HG03064 (cell line): ENCODE data around the gene PLA2G2E.

ENCODE experiments used
- ATAC-seq: cut with Tn5 transposase; IDR thresholded peaks from one replicate; pipeline ENCODE4 v1.9.1; 2021; ENCODE audit warnings: low read depth; ENCODE audit not compliant: unreplicated experiment

Gene PLA2G2E, protein sequence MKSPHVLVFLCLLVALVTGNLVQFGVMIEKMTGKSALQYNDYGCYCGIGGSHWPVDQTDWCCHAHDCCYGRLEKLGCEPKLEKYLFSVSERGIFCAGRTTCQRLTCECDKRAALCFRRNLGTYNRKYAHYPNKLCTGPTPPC

GRCh38 chr1:19923137-19923952, at the start of gene PLA2G2E:
PLA2G2E (minus strand) TSS chr1:19923617; CDS start chr1:19923559, 58 bp downstream.
- ATAC-seq: no peak

DNA sequence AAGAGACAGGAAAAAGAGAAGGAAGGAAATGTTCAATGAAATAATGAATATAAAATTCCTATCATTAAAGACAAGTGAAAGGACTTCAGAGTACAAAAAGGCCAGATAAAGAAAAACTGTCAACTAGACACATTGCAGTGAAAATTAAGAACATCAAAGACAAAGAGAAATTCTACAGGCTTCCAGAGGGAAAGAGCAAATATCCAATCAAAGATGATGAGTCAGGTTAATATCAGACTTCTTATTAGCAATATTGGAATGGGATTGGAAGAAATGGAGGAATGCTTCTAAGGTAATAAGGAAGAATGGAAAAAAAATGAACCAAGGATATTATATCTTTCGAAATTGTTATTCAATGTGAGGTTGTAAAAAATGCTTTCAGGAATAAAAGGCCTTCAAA, 48.2 kb upstream of the PLA2G2E start:
- ATAC-seq: no peak

GRCh38 chr1:19969898-19970660, 46.7 kb upstream of the PLA2G2E start:
- no peak for ATAC-seq

DNA sequence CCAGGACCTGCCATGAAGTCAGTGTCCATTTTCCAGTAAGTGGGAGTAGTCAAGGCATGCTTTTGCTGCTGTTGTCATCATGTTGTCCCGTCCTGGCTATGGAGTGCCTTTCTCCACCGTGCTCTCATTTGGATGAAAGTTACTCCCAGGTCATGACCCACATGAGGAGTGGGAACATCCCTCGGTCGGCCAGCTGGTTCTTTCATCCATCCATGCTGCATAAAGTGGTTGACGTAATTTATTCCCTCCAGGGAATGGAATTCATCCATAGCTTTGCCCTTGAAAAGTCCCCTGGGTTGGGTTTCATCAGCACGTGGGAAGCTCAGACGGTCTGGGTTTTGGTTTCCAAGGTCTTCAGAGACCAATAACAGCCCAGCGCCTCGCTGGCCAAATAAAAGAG, 44.4 kb upstream of the PLA2G2E start:
- no peak for ATAC-seq

- ATAC-seq: no peak
These were observed 41.1 kb upstream of the PLA2G2E start for GRCh38 chr1:19964542-19964941.

GRCh38 chr1:19963636-19964035, 40.2 kb upstream of the PLA2G2E start:
- ATAC-seq: no peak

GRCh38 chr1:19960591-19960990, 37.2 kb upstream of the PLA2G2E start:
- no peak for ATAC-seq

GRCh38 chr1:19957779-19958178, 34.4 kb upstream of the PLA2G2E start:
- no peak for ATAC-seq

GRCh38 chr1:19955534-19956170, 32.2 kb upstream of the PLA2G2E start:
- ATAC-seq: no peak

- ATAC-seq: no peak
These were observed 30.6 kb upstream of the PLA2G2E start for GRCh38 chr1:19954059-19954458.

- no peak for ATAC-seq
These were observed 25.6 kb upstream of the PLA2G2E start for GRCh38 chr1:19949016-19949415.

GRCh38 chr1:19946971-19947370, 23.6 kb upstream of the PLA2G2E start:
- no peak for ATAC-seq

DNA sequence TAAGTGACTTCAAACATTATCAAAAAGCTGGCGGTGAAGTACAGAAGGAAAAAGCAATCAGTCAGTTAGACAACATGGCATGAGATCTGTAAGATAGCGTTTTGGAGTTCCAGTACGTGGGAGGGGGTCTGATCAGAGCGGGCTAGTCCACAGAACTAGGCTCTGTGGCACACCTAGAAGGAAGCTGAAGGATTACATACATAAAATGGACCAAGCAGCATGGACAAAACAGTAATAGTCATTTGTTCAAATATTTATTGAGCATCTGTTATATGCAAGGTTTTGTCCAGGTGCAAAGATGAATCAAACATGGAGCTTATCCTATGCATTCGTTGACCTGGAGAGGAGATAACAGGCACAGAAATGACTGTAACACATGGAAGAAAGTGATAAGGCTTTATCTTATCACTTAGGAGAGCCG, 22.9 kb upstream of the PLA2G2E start:
- ATAC-seq: no peak

GRCh38 chr1:19945914-19946313, 22.5 kb upstream of the PLA2G2E start:
- no peak for ATAC-seq

DNA sequence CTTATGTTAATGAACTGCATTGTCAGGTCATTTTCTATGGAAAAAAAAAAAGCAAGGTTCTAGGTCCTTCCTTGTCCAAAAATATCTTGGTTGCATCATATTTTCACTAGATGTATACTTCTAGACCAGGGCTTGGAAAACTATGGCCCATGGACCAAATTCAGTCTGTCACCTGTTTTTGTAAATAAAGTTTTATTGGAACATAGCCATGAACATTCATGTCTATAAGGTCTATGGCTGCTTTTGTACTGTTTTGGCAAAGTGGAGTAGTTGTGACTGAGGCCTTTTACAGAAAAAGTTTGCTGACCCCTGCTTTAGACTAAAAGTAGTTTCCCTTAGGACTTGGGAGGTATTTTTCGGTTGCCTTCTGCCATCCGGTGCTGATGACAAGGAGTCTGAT, 19.2 kb upstream of the PLA2G2E start:
- no peak for ATAC-seq

DNA sequence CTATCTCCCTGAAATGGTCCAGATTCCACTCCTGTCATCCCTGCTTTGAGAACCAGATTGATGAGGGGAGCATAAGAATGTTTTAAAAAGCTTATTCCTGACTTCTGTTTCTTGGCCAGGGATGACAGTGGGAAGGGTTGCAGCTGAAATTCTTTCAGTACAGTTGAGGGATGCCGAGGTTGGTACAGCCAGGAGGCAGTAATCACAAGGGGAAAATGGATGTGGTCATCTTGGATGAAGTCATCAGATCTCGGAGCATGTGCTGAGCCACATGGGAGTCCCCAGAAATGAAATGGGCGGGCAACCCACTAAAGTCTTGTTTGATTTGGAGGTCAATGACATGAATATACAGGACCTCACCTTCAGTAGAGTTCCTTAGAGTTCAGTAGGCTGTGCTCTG, 18.7 kb upstream of the PLA2G2E start:
- ATAC-seq: no peak

GRCh38 chr1:19941206-19941568, 17.8 kb upstream of the PLA2G2E start:
- ATAC-seq: no peak

GRCh38 chr1:19940486-19941205, 17.2 kb upstream of the PLA2G2E start:
- ATAC-seq: no peak

GRCh38 chr1:19938472-19938871, 15.1 kb upstream of the PLA2G2E start:
- ATAC-seq: no peak

DNA sequence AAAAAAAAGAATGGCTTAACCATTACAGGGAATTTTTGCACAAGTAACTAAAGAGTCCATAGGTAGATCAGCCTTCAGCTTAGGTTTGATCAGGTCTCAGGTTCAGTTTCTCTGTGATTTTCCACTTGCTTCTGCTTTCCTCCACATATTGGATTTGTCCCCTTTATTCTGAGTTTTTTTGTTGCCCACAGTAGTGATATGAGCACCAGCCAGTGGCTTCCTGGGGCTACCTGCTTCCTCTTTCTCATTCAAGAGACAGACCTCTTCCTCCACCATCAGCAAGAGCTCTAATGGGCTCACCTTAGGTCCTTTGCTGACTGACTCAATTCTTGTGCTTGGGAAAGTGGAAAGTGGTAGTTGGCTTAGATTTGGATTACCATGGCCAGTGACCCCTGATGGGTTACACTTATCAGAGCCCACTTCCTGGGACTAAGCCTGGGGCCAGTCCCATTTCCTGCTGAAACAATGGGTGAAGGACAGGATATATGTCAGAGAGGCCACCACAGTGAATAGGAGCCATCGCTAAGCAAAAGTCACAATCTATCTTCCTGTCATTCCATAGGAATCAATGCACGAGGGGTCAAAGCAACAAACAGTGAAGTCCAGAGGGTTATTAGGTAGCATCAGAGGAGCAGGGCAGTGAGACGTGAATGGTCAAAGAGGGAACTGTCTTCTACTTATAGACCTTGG, 12.8 kb upstream of the PLA2G2E start:
- ATAC-seq: no peak
